ENCODE measurements around the gene UBXN7. TPM values are rescaled to one million over a fixed set of nuclear protein-coding genes. Genes with fewer than 3 reads are reported as not detected.
"Not testable (repeated sequence)": the region's sequence is repeated elsewhere in the genome, so short reads cannot be mapped to it uniquely, and the experiment has no call there.

The UBXN7 gene
- total and polyA plus RNA-seq, 2 donors (not counting 3 experiments of a cell fraction or from before 2014, with no cell fraction given), result 9.9 to 57.0 TPM

DNA sequence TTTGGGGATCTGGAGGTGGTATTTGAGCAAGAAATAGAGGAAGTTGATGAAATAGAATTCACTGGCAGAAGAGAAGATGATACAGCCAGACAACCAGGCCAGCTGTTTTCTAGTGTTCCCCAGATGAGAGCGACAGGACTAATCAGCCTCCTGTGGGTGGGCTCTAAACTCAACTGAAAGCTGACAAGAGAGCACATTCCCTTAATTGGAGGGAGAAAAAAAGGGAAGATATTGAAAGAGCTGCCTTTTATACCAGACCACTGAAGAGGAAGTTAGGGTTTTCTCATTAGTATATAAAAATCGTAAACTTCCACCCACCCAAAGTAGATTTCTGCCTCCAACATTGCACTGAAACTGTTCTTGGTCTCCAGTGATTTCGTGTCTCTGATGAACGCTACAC, 87.6 kb downstream of the UBXN7 start:
- TF ChIP-seq, protein P1, sequence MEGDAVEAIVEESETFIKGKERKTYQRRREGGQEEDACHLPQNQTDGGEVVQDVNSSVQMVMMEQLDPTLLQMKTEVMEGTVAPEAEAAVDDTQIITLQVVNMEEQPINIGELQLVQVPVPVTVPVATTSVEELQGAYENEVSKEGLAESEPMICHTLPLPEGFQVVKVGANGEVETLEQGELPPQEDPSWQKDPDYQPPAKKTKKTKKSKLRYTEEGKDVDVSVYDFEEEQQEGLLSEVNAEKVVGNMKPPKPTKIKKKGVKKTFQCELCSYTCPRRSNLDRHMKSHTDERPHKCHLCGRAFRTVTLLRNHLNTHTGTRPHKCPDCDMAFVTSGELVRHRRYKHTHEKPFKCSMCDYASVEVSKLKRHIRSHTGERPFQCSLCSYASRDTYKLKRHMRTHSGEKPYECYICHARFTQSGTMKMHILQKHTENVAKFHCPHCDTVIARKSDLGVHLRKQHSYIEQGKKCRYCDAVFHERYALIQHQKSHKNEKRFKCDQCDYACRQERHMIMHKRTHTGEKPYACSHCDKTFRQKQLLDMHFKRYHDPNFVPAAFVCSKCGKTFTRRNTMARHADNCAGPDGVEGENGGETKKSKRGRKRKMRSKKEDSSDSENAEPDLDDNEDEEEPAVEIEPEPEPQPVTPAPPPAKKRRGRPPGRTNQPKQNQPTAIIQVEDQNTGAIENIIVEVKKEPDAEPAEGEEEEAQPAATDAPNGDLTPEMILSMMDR (IDR thresholded peaks at IDR 0.05; ENCODE audit: extremely low read depth in 1 of 2, insufficient read depth in 1 of 2, low read depth in 1 of 2, low read length in 2 of 2), result no peak
- TF ChIP-seq POLR2A (IDR thresholded peaks at IDR 0.05; ENCODE audit: low read depth, low read length) (no peak), GATA2 (IDR thresholded peaks at IDR 0.05; ENCODE audit: insufficient read depth, insufficient read length, low read depth, low read length) (no peak), POLR2AphosphoS5 (IDR thresholded peaks at IDR 0.05; ENCODE audit: insufficient read depth, low read depth, low read length) (no peak), MYC (IDR thresholded peaks at IDR 0.05; ENCODE audit: low read depth, low read length) (no peak), FOS (IDR thresholded peaks at IDR 0.05; ENCODE audit: borderline replicate concordance, insufficient read depth, low read length) (no peak), EZH2 (IDR thresholded peaks at IDR 0.05; ENCODE audit: borderline replicate concordance, low read depth, low read length, severe bottlenecking) (no peak)
- TF ChIP-seq, protein P2, sequence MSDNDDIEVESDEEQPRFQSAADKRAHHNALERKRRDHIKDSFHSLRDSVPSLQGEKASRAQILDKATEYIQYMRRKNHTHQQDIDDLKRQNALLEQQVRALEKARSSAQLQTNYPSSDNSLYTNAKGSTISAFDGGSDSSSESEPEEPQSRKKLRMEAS (IDR thresholded peaks at IDR 0.05; ENCODE audit: insufficient read depth, insufficient read length), result no peak
- no peak overlapping the region for H3K27ac ChIP-seq (ENCODE audit: insufficient read depth, low read depth, low read length)
- FAIRE-seq (no peak), DNase-seq (ENCODE audit: low read depth, low spot score) (no peak)
- no peaks in the 10 kb centered on the region for H3K79me2 ChIP-seq (ENCODE audit: control insufficient read depth, insufficient read depth, low read length)
- no peaks in the 10 kb centered on the region for H3K4me1 ChIP-seq (ENCODE audit: control insufficient read depth, extremely low read depth, insufficient read depth, low read length)
- H3K4me3 ChIP-seq (replicated peaks in 1 of 3; ENCODE audit: insufficient read depth in 1 of 3, low read depth in 1 of 3, low read length in 3 of 3), result no peak overlapping the region
- intact Hi-C loops (cut with micrococcal nuclease) (no loop called here), dilution Hi-C loops (cut with MboI; ENCODE audit: extremely low pct_ligation_motif_present, low sequenced_read_pairs) (no loop called here)
- H3K27me3 ChIP-seq (ENCODE audit: control insufficient read depth in 2 of 2, insufficient read depth in 2 of 2, low read length in 2 of 2), result no peaks in the 10 kb centered on the region
- no peaks in the 10 kb centered on the region for H3K9me3 ChIP-seq (replicated peaks; ENCODE audit: control insufficient read depth, insufficient read depth, low read length)
- H3K36me3 ChIP-seq (ENCODE audit: control insufficient read depth in 2 of 2, extremely low read depth in 1 of 2, insufficient read depth in 2 of 2, low read length in 2 of 2), result no peaks in the 10 kb centered on the region
- no peak overlapping the region for H3K4me2 ChIP-seq (ENCODE audit: insufficient read depth, low read length)
- no peak overlapping the region for H2AFZ ChIP-seq (ENCODE audit: low read depth, low read length)
- POLR2A ChIA-PET, result no interaction called here
- BruUV-seq (replicated peaks), result no TSS peak
- H3K9me1 ChIP-seq (replicated peaks; ENCODE audit: control insufficient read depth, extremely low read depth, insufficient read depth, low read length), result no peaks in the 10 kb centered on the region
- CTCF ChIA-PET, result no interaction called here
- H4K20me1 ChIP-seq (replicated peaks; ENCODE audit: control insufficient read depth, extremely low read depth, insufficient read depth, low read length), result no peaks in the 10 kb centered on the region
- no peak overlapping the region for H3K9ac ChIP-seq (replicated peaks; ENCODE audit: extremely low read depth, insufficient read depth, low read length)

- H3K36me3 ChIP-seq (ENCODE audit: control insufficient read depth in 2 of 2, extremely low read depth in 1 of 2, insufficient read depth in 2 of 2, low read length in 2 of 2); POLR2A ChIA-PET; H3K27me3 ChIP-seq (ENCODE audit: control insufficient read depth in 2 of 2, insufficient read depth in 2 of 2, low read length in 2 of 2); H3K9me1 ChIP-seq (replicated peaks; ENCODE audit: control insufficient read depth, extremely low read depth, insufficient read depth, low read length); BruUV-seq (replicated peaks); H2AFZ ChIP-seq (ENCODE audit: low read depth, low read length); FAIRE-seq; H3K4me2 ChIP-seq (ENCODE audit: insufficient read depth, low read length); H3K4me1 ChIP-seq (ENCODE audit: control insufficient read depth, extremely low read depth, insufficient read depth, low read length); H3K79me2 ChIP-seq (ENCODE audit: control insufficient read depth, insufficient read depth, low read length); CTCF ChIA-PET; H3K9me3 ChIP-seq (replicated peaks; ENCODE audit: control insufficient read depth, insufficient read depth, low read length); H3K9ac ChIP-seq (replicated peaks; ENCODE audit: extremely low read depth, insufficient read depth, low read length); H3K27ac ChIP-seq (ENCODE audit: insufficient read depth, low read depth, low read length); H4K20me1 ChIP-seq (replicated peaks; ENCODE audit: control insufficient read depth, extremely low read depth, insufficient read depth, low read length); intact Hi-C loops (cut with micrococcal nuclease); DNase-seq (ENCODE audit: low read depth, low spot score); H3K4me3 ChIP-seq (replicated peaks in 1 of 3; ENCODE audit: insufficient read depth in 1 of 3, low read depth in 1 of 3, low read length in 3 of 3); dilution Hi-C loops (cut with MboI; ENCODE audit: extremely low pct_ligation_motif_present, low sequenced_read_pairs): not testable (repeated sequence)
These were observed 88.3 kb downstream of the UBXN7 start for GRCh38 chr3:196343917-196344316.

Measured in endothelial cell of umbilical vein (primary cell).